PC-3 (cell line): ENCODE data around the gene TUBA3D. TPM values are rescaled to one million over a fixed set of nuclear protein-coding genes. Genes with fewer than 3 reads are reported as not detected.

Experiments
- microRNA-seq: library from miRNA; unstranded; fragments of <30 nt; microRNA quantifications from one replicate; pipeline ENCODE4 v1.1.0, GENCODE V29; 2020; ENCODE audit not compliant: unreplicated experiment
- total RNA-seq: library from RNA; depleted of rRNA; stranded (reverse); fragments of >200 nt; gene quantifications from 2 replicates; pipeline ENCODE4 v1.2.3, GENCODE V29; 2014; rRNA removed

The TUBA3D gene
- total RNA-seq, 1 experiment from 2014 or later, result not detected

Small RNA genes lying within 50 kb of the gene (microRNA-seq; reads per million reads assigned to microRNA genes)
- gene MIR4784, result not detected

Other genes starting within 250 kb of the TUBA3D start
- gene RAB6D, start 112.0 kb upstream of the TUBA3D start, total RNA-seq, result not detected in 2 replicates
- 202 and 223 TPM in 2 replicates for gene MZT2A, start 16.3 kb downstream of the TUBA3D start, total RNA-seq
- 6.5 and 13.7 TPM in 2 replicates for gene CCDC74A, start 51.8 kb downstream of the TUBA3D start, total RNA-seq